Regular cardiac myocyte (primary cell): ENCODE results near the gene NR0B1. TPM values are rescaled to one million over a fixed set of nuclear protein-coding genes. Genes with fewer than 3 reads are reported as not detected.

Experiments
- total RNA-seq: library from RNA; depleted of rRNA; stranded (reverse); fragments of >200 nt; gene quantifications from 2 replicates; pipeline ENCODE4 v1.2.3, GENCODE V29; 2014

The NR0B1 gene
- total RNA-seq, result not detected in 2 replicates

DNA sequence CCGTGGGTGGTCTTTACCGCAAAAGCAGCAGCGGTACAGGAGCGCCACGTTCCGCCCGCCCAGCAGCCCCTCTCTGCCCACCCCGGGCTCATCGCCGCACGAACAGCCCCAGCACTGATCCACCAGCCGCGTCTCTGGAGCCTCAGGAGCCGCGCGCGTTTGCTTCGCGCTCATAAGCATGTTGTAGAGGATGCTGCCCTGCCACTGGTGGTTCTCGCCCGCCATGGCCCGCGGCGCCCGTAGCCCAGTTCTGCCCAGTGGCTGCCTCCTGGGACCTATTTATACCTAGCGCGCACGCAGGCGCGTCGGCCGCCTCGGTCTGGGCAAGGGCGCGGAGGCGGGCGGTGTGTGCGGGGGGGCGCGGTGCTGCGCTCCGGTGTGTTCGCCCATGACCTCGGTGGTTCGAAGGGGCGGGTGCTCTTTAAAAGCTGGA is at the start of gene NR0B1:
Gene NR0B1 (minus strand): TSS at position 252 of the 433 bp plus-strand sequence. CDS start 27 bp downstream, at position 225.

Other genes starting within 250 kb of the NR0B1 start
- not detected in 2 replicates for gene MAGEB2, start 93.8 kb downstream of the NR0B1 start, total RNA-seq
- not detected in 2 replicates for gene MAGEB3, start 78.7 kb downstream of the NR0B1 start, total RNA-seq
- not detected in 2 replicates for gene MAGEB4, start 67.4 kb downstream of the NR0B1 start, total RNA-seq
- gene MAGEB1, start 62.2 kb downstream of the NR0B1 start, total RNA-seq, result not detected in 2 replicates